Chondrocyte (in vitro differentiated cells): ENCODE data around the gene DOLK. TPM values are rescaled to one million over a fixed set of nuclear protein-coding genes. Genes with fewer than 3 reads are reported as not detected.
A peak's percentile ranks its signal among the peaks of the same experiment; 100 is the strongest.
"Not testable (repeated sequence)": the region's sequence is repeated elsewhere in the genome, so short reads cannot be mapped to it uniquely, and the experiment has no call there.

Experiments
- DNase-seq: peaks from one replicate; pipeline ENCODE4 v3.0.0; 2021; ENCODE audit warnings: mixed read lengths, low spot score
- H3K27ac Mint-ChIP-seq: one replicate; pipeline ENCODE4 v1.8.0; 2021; ENCODE audit warnings: mild to moderate bottlenecking, moderate library complexity, mixed read lengths; ENCODE audit not compliant: unreplicated experiment
- H3K27me3 Mint-ChIP-seq: 2 replicates; pipeline ENCODE4 v1.8.0; 2021; ENCODE audit warnings: low read depth, mixed read lengths
- H3K36me3 Mint-ChIP-seq: 2 replicates; pipeline ENCODE4 v1.8.0; 2021; ENCODE audit warnings: low read depth, mixed read lengths
- H3K4me1 Mint-ChIP-seq: 2 replicates; pipeline ENCODE4 v1.8.0; 2021; ENCODE audit warnings: low read depth, mild to moderate bottlenecking, mixed read lengths
- H3K4me3 Mint-ChIP-seq: one replicate; pipeline ENCODE4 v1.8.0; 2021; ENCODE audit warnings: mild to moderate bottlenecking, moderate library complexity, mixed read lengths; ENCODE audit not compliant: unreplicated experiment
- H3K9me3 Mint-ChIP-seq: 2 replicates; pipeline ENCODE4 v1.8.0; 2021; ENCODE audit warnings: low read depth, mixed read lengths
- CTCF ChIP-seq: fragments of 200-600 bp; sonication (generic); IDR thresholded peaks from 2 replicates; pipeline ENCODE4 v1.5.0; 2021; ENCODE audit warnings: antibody characterized with exemption, mild to moderate bottlenecking, moderate library complexity
- total RNA-seq: library from RNA; stranded (reverse); gene quantifications from 3 replicates; pipeline ENCODE4 v1.2.1, GENCODE V29; 2021

DOLK gene
- total RNA-seq, 1 donor from 2014 or later, result 22.2 TPM

- Mint-ChIP-seq H3K27me3 (no peaks in the 10 kb centered on the region), H3K36me3 (no peaks in the 10 kb centered on the region), H3K27ac (peak overlapping the region; percentile 98), H3K9me3 (no peaks in the 10 kb centered on the region), H3K4me1 (peaks cover 29% of the 10 kb centered on the region), H3K4me3 (peak overlapping the region; percentile 79)
- DNase-seq, result peak; percentile 90
- TF ChIP-seq CTCF, result no peak
These were observed 679 bp downstream of the DOLK start for GRCh38 chr9:128946571-128947276.

- Mint-ChIP-seq H3K36me3 (no peaks in the 10 kb centered on the region), H3K27ac (no peak overlapping the region), H3K27me3 (no peaks in the 10 kb centered on the region), H3K4me3 (peak overlapping the region; percentile 79), H3K4me1 (peaks cover 27% of the 10 kb centered on the region), H3K9me3 (no peaks in the 10 kb centered on the region)
- DNase-seq, result peak; percentile 53
- no peak for TF ChIP-seq CTCF
These were observed 1.5 kb downstream of the DOLK start for GRCh38 chr9:128945798-128946501.

GRCh38 chr9:128944966-128945365, 2.4 kb downstream of the DOLK start:
- not testable (repeated sequence) for H3K36me3 Mint-ChIP-seq, H3K4me3 Mint-ChIP-seq, H3K9me3 Mint-ChIP-seq, H3K27me3 Mint-ChIP-seq, H3K27ac Mint-ChIP-seq
- peak; percentile 12 for DNase-seq
- H3K4me1 Mint-ChIP-seq, result peaks cover 27% of the 10 kb centered on the region

- H3K4me3 Mint-ChIP-seq, result no peak overlapping the region
- no peaks in the 10 kb centered on the region for H3K27me3 Mint-ChIP-seq
These were observed 3.4 kb downstream of the DOLK start for GRCh38 chr9:128943832-128944620.

More at GRCh38 chr9:128943832-128944620, 3.4 kb downstream of the DOLK start:
- no peak for TF ChIP-seq CTCF
- Mint-ChIP-seq H3K27ac (no peak overlapping the region), H3K36me3 (no peaks in the 10 kb centered on the region), H3K4me1 (peaks cover 27% of the 10 kb centered on the region), H3K9me3 (no peaks in the 10 kb centered on the region)
- DNase-seq, result peak; percentile 22
